Adrenal gland (tissue), 5 donors: ENCODE data around the gene GTF2A1.

Experiments
- POLR2A ChIP-seq, 2 donors: fragments of 450-650 bp; IDR thresholded peaks; one replicate each; pipeline ENCODE4 v1.6.1; 2017; ENCODE audit warnings: antibody characterized with exemption in 2 of 2, mild to moderate bottlenecking in 2 of 2, moderate library complexity in 1 of 2
- TF ChIP-seq, protein P1 (sequence below), 6 experiments: fragments of 450-650 bp in 4 of 6; fragments of 200-600 bp in 2 of 6; sonication (generic) in 1 of 6; IDR thresholded peaks; 1 replicate in 5 of 6; 2 replicates in 1 of 6; pipeline versions ENCODE4 v1.5.1 to v1.8.0; 2016 to 2021; ENCODE audit warnings: antibody characterized with exemption in 6 of 6, mild to moderate bottlenecking in 2 of 6, moderate library complexity in 1 of 6
- donor health status: DM: no; HTN: no; CAD: no.

DNA sequence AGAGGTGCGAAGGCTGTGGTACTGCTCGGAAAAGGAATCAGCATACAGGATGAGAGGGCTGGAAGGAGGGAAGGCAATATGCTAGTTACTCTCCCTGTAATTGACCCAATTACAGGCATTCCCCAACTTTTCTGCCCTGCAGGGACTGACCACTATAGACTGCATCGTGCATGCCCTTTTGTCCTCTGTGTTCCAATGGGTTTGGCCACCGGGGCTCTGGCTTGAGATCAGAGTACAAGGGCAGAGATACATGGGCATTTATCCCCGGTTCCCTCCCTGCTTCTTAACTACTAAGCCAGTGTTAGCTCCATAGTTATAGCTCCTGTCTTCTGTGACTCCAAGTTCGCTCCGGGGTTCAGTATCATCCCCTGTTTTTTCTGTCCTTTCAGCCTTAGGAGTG is 59.7 kb downstream of the GTF2A1 start:
- TF ChIP-seq, protein P1, sequence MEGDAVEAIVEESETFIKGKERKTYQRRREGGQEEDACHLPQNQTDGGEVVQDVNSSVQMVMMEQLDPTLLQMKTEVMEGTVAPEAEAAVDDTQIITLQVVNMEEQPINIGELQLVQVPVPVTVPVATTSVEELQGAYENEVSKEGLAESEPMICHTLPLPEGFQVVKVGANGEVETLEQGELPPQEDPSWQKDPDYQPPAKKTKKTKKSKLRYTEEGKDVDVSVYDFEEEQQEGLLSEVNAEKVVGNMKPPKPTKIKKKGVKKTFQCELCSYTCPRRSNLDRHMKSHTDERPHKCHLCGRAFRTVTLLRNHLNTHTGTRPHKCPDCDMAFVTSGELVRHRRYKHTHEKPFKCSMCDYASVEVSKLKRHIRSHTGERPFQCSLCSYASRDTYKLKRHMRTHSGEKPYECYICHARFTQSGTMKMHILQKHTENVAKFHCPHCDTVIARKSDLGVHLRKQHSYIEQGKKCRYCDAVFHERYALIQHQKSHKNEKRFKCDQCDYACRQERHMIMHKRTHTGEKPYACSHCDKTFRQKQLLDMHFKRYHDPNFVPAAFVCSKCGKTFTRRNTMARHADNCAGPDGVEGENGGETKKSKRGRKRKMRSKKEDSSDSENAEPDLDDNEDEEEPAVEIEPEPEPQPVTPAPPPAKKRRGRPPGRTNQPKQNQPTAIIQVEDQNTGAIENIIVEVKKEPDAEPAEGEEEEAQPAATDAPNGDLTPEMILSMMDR (IDR thresholded peaks at IDR 0.05): no peak
- TF ChIP-seq POLR2A (IDR thresholded peaks at IDR 0.05): no peak
